PC-3 (cell line): ENCODE data around the gene FHAD1. TPM values are rescaled to one million over a fixed set of nuclear protein-coding genes. Genes with fewer than 3 reads are reported as not detected.
A peak's percentile ranks its signal among the peaks of the same experiment; 100 is the strongest.

Experiments
- ATAC-seq: fragments of 200-7000 bp; cut with Tn5 transposase; 2 replicates; pipeline ENCODE4 v1.9.1; 2020; ENCODE audit warnings: mild to moderate bottlenecking, moderate library complexity
- BruUV-seq: library from RNA; stranded (reverse); fragments of 400-500 nt; replicated peaks from 2 replicates; lab custom pipeline; 2021; lab: Mats Ljungman, UMichigan
- CTCF ChIA-PET: fragments of 300-600 bp; sonication (Branson Sonifier 250); formaldehyde crosslinking; loops from one replicate; lab custom pipeline; 2022; ENCODE audit warnings: antibody characterized with exemption; lab: Charles Lee
- POLR2A ChIA-PET: fragments of 300-600 bp; sonication (Branson Sonifier 250); formaldehyde crosslinking; loops from one replicate; lab custom pipeline; 2022; ENCODE audit warnings: antibody characterized with exemption; ENCODE audit not compliant: unreplicated experiment; lab: Charles Lee
- DNase-seq: peaks from one replicate; pipeline ENCODE4 v3.0.0-alpha.2; 2015
- H2AFZ ChIP-seq: fragments of 300-600 bp; sonication (generic); 2 replicates; pipeline ENCODE4 v1.6.0; 2016; ENCODE audit warnings: antibody characterized with exemption, low read length
- H3F3A ChIP-seq: fragments of 300-600 bp; sonication (generic); one replicate; pipeline ENCODE4 v1.6.0; 2017; ENCODE audit warnings: antibody characterized with exemption, low read length, control low read depth, mild to moderate bottlenecking; ENCODE audit not compliant: unreplicated experiment
- H3K27ac ChIP-seq: fragments of 300-600 bp; sonication (generic); 2 replicates; pipeline ENCODE4 v1.5.1; 2016; ENCODE audit warnings: mild to moderate bottlenecking, low read length
- H3K27me3 ChIP-seq: fragments of 300-600 bp; sonication (generic); 2 replicates; pipeline ENCODE4 v1.6.1; 2016; ENCODE audit warnings: low read length, mixed read lengths
- H3K36me3 ChIP-seq: fragments of 300-600 bp; sonication (generic); 2 replicates; pipeline ENCODE4 v1.6.1; 2016; ENCODE audit warnings: low read depth, mixed run types, low read length, mixed read lengths
- H3K4me1 ChIP-seq: fragments of 300-600 bp; sonication (generic); 2 replicates; pipeline ENCODE4 v1.5.1; 2016; ENCODE audit warnings: low read length; ENCODE audit not compliant: insufficient read depth
- H3K4me2 ChIP-seq: fragments of 300-600 bp; sonication (generic); 2 replicates; pipeline ENCODE4 v1.6.0; 2016; ENCODE audit warnings: low read length
- H3K4me3 ChIP-seq: fragments of 300-600 bp; sonication (generic); 2 replicates; pipeline ENCODE4 v1.5.1; 2016; ENCODE audit warnings: mild to moderate bottlenecking, low read length, mixed read lengths
- H3K79me2 ChIP-seq: fragments of 300-600 bp; sonication (generic); 2 replicates; pipeline ENCODE4 v1.6.1; 2017; ENCODE audit warnings: low read length, mixed read lengths
- H3K9ac ChIP-seq: fragments of 300-600 bp; sonication (generic); 2 replicates; pipeline ENCODE4 v1.6.0; 2016; ENCODE audit warnings: mild to moderate bottlenecking, low read length
- H3K9me2 ChIP-seq: fragments of 300-600 bp; sonication (generic); replicated peaks from 2 replicates; pipeline ENCODE4 v1.6.1; 2016; ENCODE audit warnings: mixed run types, low read length, mixed read lengths
- H3K9me3 ChIP-seq: fragments of 300-600 bp; sonication (generic); 2 replicates; pipeline ENCODE4 v1.6.1; 2016; ENCODE audit warnings: low read length, mixed read lengths
- H4K20me1 ChIP-seq: fragments of 300-600 bp; sonication (generic); 2 replicates; pipeline ENCODE4 v1.6.1; 2016; ENCODE audit warnings: low read length, mixed read lengths
- EZH2 ChIP-seq: fragments of 300-600 bp; sonication (generic); IDR thresholded peaks from one replicate; pipeline ENCODE4 v1.6.1; 2017; ENCODE audit warnings: antibody characterized with exemption, mild to moderate bottlenecking, low read length; ENCODE audit not compliant: unreplicated experiment
- EZH2phosphoT487 ChIP-seq: fragments of 300-600 bp; sonication (generic); IDR thresholded peaks from 2 replicates; pipeline ENCODE4 v1.6.1; 2018; ENCODE audit warnings: mild to moderate bottlenecking, antibody characterized with exemption, low read length, borderline replicate concordance
- intact Hi-C: fragments of 100-400 bp; cut with micrococcal nuclease; formaldehyde crosslinking; loops from 2 replicates; pipeline ENCODE4 v1.9.0; 2023
- total RNA-seq: library from RNA; depleted of rRNA; stranded (reverse); fragments of >200 nt; gene quantifications from 2 replicates; pipeline ENCODE4 v1.2.3, GENCODE V29; 2014
- TF ChIP-seq, protein P1 (sequence below): fragments of 300-600 bp; sonication (generic); conservative IDR thresholded peaks from 2 replicates; pipeline ENCODE4 v1.5.1; 2017; ENCODE audit warnings: antibody characterized with exemption, low read depth, mild to moderate bottlenecking, low read length

Gene FHAD1
- total RNA-seq, 1 experiment from 2014 or later = 0.95 TPM

DNA sequence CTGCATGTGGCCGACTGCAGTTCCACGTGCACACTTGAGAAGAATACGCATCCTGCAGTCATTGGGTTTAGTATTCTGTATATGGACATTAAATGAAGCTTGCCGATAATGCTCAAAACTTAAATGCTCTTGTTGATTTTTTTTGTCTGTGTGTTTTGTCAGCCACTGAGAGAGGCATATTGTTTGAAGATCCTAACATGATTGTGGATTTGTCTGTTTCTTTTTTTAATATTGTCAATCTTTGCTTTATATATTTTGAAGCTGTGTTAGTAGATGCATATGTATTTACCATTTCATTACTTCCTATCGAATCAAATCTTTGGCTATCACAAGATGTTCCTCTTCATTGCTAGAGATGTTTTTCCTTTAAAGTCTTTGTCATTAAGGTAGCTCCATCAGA is 73.2 kb downstream of the FHAD1 start:
- ATAC-seq = no peak
- Histone ChIP-seq H3F3A (no peaks in the 10 kb centered on the region), H3K4me3 (no peak overlapping the region), H4K20me1 (no peaks in the 10 kb centered on the region), H3K9me2 (no peaks in the 10 kb centered on the region), H3K36me3 (no peaks in the 10 kb centered on the region), H3K4me1 (peaks cover 13% of the 10 kb centered on the region), H2AFZ (no peak overlapping the region), H3K79me2 (no peaks in the 10 kb centered on the region), H3K27ac (no peak overlapping the region), H3K27me3 (no peaks in the 10 kb centered on the region), H3K9me3 (no peaks in the 10 kb centered on the region), H3K4me2 (no peak overlapping the region), H3K9ac (no peak overlapping the region)
- DNase-seq = no peak
- TF ChIP-seq EZH2phosphoT487 (no peak), EZH2 (no peak)
- TF ChIP-seq, protein P1, sequence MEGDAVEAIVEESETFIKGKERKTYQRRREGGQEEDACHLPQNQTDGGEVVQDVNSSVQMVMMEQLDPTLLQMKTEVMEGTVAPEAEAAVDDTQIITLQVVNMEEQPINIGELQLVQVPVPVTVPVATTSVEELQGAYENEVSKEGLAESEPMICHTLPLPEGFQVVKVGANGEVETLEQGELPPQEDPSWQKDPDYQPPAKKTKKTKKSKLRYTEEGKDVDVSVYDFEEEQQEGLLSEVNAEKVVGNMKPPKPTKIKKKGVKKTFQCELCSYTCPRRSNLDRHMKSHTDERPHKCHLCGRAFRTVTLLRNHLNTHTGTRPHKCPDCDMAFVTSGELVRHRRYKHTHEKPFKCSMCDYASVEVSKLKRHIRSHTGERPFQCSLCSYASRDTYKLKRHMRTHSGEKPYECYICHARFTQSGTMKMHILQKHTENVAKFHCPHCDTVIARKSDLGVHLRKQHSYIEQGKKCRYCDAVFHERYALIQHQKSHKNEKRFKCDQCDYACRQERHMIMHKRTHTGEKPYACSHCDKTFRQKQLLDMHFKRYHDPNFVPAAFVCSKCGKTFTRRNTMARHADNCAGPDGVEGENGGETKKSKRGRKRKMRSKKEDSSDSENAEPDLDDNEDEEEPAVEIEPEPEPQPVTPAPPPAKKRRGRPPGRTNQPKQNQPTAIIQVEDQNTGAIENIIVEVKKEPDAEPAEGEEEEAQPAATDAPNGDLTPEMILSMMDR = no peak
- POLR2A ChIA-PET = interaction anchor here (0.6 kb wide), 1 partner anchor 87 kb away, joined by 4 read pairs; no protein-coding TSS in a partner anchor
- no TSS peak for BruUV-seq
- CTCF ChIA-PET = no interaction called here
- intact Hi-C loops = no loop called here

DNA sequence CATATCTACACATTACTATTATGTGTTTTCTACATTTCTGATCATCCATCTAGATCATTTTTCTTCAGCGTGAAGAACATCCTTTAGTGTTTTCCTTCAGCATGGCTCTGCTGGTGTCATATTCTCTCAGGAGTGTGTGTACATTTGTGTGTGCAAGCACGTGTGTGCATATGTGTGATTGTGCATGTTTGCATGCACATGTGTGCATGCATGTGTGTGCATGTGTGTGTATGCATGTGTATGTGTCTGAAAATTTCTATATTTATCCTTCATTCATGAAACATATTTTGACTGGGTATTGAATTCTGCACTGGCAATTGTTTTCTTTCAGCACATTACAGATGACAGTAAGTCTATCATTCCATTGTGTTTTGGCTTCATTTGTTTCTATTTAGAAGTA is 74.6 kb downstream of the FHAD1 start:
- Histone ChIP-seq H3K36me3 (no peaks in the 10 kb centered on the region), H3F3A (no peaks in the 10 kb centered on the region), H3K79me2 (no peaks in the 10 kb centered on the region), H3K9ac (no peak overlapping the region), H3K9me2 (no peaks in the 10 kb centered on the region), H4K20me1 (no peaks in the 10 kb centered on the region), H3K4me1 (peaks cover 13% of the 10 kb centered on the region), H3K27ac (no peak overlapping the region), H3K4me2 (no peak overlapping the region), H3K27me3 (no peaks in the 10 kb centered on the region), H2AFZ (no peak overlapping the region), H3K4me3 (no peak overlapping the region), H3K9me3 (no peaks in the 10 kb centered on the region)
- TF ChIP-seq EZH2 (no peak), EZH2phosphoT487 (no peak)
- TF ChIP-seq, protein P1 = no peak
- no peak for DNase-seq
- ChIA-PET POLR2A (no interaction called here), CTCF (no interaction called here)
- intact Hi-C loops = no loop called here
- no TSS peak for BruUV-seq
- no peak for ATAC-seq

DNA sequence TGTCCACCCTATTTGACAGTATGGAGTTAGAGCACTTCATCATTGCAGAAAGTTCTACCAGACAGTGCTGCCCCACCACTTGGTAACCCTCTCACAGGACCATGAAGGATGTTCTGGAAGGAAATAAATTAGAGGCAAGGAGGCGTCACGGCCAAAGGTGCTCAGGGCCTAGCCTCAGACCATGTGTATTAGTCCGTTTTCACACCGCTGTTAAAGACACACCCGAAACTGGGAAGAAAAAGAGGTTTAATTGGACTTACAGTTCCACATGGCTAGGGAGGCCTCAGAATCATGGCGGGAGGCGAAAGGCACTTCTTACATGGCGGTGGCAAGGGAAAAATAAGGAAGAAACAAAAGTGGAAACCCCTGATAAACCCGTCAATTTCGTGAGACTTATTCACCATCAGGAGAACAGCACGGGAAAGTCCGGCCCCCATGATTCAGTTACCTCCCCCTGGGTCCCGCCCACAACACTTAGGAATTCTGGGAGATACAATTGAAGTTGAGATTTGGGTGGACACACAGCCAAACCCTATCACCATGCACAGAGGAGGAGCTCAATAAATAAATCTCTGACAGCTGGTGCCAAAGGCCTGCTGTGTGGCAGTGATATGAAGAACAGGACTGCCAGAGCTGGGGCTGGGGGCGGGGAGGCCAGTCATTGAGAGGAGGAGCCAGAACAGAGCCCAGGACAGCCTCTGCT is 75.8 kb downstream of the FHAD1 start:
- Histone ChIP-seq H3K79me2 (no peaks in the 10 kb centered on the region), H3K9me3 (no peaks in the 10 kb centered on the region), H3F3A (no peaks in the 10 kb centered on the region), H3K9ac (no peak overlapping the region), H3K4me3 (peak overlapping the region; percentile 20; the same call in 1 of the 2 replicates), H3K4me1 (peaks cover 13% of the 10 kb centered on the region), H4K20me1 (no peaks in the 10 kb centered on the region), H3K27me3 (no peaks in the 10 kb centered on the region), H3K9me2 (no peaks in the 10 kb centered on the region), H2AFZ (peak overlapping the region; percentile 54), H3K27ac (peak overlapping the region; percentile 39; the same call in 1 of the 2 replicates), H3K36me3 (no peaks in the 10 kb centered on the region), H3K4me2 (peak overlapping the region; percentile 47)
- CTCF ChIA-PET = interaction anchor here (0.8 to 2.2 kb wide), 4 partner anchors 90 to 110 kb away, joined by 3 to 12 read pairs (median 5); no protein-coding TSS in a partner anchor
- intact Hi-C loops = loop anchor here (1.0 kb wide), 2 partner anchors 94 to 109 kb away; no protein-coding TSS in a partner anchor
- POLR2A ChIA-PET = interaction anchor here (0.7 kb wide), 1 partner anchor 102 kb away, joined by 5 read pairs; no protein-coding TSS in a partner anchor
- ATAC-seq (peak; percentile 74), DNase-seq (peak; percentile 54)
- BruUV-seq = no TSS peak
- TF ChIP-seq, protein P1 = no peak
- TF ChIP-seq EZH2 (no peak), EZH2phosphoT487 (no peak)
